ENCODE data around the gene DLG2.

Gene DLG2

GRCh38 chr11:83827940-83828554 lies 1799.1 kb downstream of the DLG2 start:
- peak; percentile 79 for FAIRE-seq
- DNase-seq (ENCODE audit: extremely low spot score, insufficient read length, low read depth): no peak

DNA sequence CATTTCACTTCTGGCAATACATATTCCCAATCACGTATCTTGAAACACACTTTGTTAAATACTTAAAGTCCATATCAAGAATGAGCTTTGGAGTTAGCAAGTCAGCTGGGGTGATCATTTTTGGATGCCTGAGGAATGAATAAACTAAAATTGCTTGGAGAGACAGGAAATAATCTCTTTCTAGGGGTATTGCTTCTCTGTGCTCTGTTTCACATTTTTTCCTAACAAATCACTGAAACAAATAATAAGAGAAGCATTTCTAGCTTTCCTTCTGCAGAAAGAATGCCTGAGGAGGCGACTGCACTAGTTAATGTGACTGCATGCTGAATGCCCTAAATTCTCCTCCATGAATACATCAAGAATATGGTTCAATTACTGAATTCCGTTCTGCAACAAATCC lies 1799.6 kb downstream of the DLG2 start:
- DNase-seq (ENCODE audit: extremely low spot score, insufficient read length, low read depth): no peak
- FAIRE-seq: no peak

- DNase-seq (ENCODE audit: extremely low spot score, insufficient read length, low read depth) (no peak), FAIRE-seq (no peak)
Observed at GRCh38 chr11:83826078-83826477, 1801.1 kb downstream of the DLG2 start.

- no peak for DNase-seq (ENCODE audit: extremely low spot score, insufficient read length, low read depth)
- no peak for FAIRE-seq
Observed at GRCh38 chr11:83823461-83824025, 1803.6 kb downstream of the DLG2 start.

- no peak for DNase-seq (ENCODE audit: extremely low spot score, insufficient read length, low read depth)
- FAIRE-seq: peak; percentile 26
Observed at GRCh38 chr11:83819931-83820549, 1807.1 kb downstream of the DLG2 start.

- FAIRE-seq: no peak
Observed at GRCh38 chr11:83818349-83818748, 1808.8 kb downstream of the DLG2 start.

GRCh38 chr11:83816572-83817187 lies 1810.5 kb downstream of the DLG2 start:
- DNase-seq (ENCODE audit: extremely low spot score, insufficient read length, low read depth): no peak

More at GRCh38 chr11:83818349-83818748, 1808.8 kb downstream of the DLG2 start:
- no peak for DNase-seq (ENCODE audit: extremely low spot score, insufficient read length, low read depth)

DNA sequence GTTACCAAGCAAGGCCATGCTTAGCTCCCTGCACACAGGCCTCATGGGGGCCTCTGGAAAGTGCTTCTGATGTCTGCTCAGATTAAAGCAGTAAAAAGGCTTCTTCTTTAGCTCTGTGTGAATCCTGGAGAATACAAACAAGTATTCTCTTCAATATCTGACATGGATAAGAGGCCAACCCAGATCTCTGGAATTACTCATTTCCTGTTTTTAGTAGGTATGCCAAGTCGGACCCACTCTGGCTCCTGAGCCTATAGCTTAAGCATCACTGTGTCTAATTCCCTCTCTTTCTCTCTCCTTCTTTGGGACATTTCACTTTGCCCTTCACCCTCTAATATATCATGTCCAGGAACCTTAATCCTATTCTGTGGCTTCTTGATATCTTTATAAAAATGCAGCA lies 1811.4 kb downstream of the DLG2 start:
- no peak for DNase-seq (ENCODE audit: extremely low spot score, insufficient read length, low read depth)
- FAIRE-seq: no peak

More at GRCh38 chr11:83816572-83817187, 1810.5 kb downstream of the DLG2 start:
- FAIRE-seq: peak; percentile 60

DNA sequence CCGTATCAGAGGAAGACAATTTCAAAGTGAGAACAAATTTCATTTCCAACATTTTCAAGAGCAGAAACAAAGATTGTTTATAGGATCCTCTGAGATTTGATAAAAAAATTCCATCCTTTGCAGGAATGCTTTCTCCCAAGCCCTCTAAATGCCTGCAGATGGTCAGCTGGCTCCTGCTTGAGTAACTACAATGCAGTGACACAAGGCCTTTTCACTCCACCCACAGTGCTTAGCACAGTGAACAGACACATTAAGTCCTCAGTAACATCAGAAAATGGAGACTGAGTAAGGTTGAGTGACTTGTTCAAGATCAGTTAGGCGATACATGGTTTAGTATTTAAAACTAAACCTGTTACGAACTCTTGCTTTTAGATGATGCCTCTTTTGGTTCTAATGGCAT lies 1813.8 kb downstream of the DLG2 start:
- FAIRE-seq (no peak), DNase-seq (ENCODE audit: extremely low spot score, insufficient read length, low read depth) (no peak)

DNA sequence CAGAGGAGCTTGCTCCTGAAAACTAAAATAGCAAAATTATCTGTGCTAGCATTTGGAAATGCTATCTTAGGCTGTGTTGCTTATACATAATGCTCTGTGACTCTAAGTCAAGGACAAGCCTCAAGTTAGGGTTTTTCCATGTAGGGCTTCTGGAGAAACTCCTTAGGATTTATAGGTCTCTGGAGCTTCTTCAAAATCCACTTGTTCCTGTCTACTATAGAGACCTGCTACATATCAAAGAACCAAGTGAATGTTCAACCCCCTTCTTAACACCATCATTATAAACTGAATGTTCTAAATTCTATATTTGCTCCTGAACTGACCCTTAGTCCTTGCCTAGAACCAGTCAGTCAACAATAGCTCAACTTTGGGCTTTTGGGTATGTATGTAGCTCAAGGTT lies 1817.9 kb downstream of the DLG2 start:
- FAIRE-seq (no peak), DNase-seq (ENCODE audit: extremely low spot score, insufficient read length, low read depth) (no peak)

GRCh38 chr11:83801799-83802198 lies 1825.3 kb downstream of the DLG2 start:
- DNase-seq (ENCODE audit: extremely low spot score, insufficient read length, low read depth) (no peak), FAIRE-seq (no peak)

- FAIRE-seq (no peak), DNase-seq (ENCODE audit: extremely low spot score, insufficient read length, low read depth) (no peak)
Observed at GRCh38 chr11:83793310-83793709, 1833.8 kb downstream of the DLG2 start.

DNA sequence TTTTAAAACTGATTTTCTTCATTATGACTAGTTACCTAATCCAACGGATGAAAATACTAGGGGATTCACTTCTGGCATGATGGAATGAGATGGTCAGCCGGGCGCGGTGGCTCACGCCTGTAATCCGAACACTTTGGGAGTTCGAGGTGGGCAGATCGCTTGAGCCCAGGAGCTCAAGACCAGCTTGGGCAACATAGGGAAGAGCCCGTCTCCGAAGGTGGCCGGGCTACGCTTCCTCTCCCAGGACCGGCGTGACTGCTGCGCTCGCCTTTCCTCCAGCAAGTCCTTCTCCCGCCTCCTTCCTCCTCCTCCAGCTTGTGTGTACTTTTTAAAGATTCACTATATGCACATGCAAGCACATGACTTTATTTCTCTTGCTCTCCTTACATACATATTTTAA lies 1835.6 kb downstream of the DLG2 start:
- DNase-seq (ENCODE audit: extremely low spot score, insufficient read length, low read depth) (no peak), FAIRE-seq (no peak)

GRCh38 chr11:83785942-83786341 lies 1841.2 kb downstream of the DLG2 start:
- no peak for DNase-seq (ENCODE audit: extremely low spot score, insufficient read length, low read depth)
- FAIRE-seq: no peak

GRCh38 chr11:83784419-83784818 lies 1842.7 kb downstream of the DLG2 start:
- DNase-seq (ENCODE audit: extremely low spot score, insufficient read length, low read depth) (no peak), FAIRE-seq (no peak)

DNA sequence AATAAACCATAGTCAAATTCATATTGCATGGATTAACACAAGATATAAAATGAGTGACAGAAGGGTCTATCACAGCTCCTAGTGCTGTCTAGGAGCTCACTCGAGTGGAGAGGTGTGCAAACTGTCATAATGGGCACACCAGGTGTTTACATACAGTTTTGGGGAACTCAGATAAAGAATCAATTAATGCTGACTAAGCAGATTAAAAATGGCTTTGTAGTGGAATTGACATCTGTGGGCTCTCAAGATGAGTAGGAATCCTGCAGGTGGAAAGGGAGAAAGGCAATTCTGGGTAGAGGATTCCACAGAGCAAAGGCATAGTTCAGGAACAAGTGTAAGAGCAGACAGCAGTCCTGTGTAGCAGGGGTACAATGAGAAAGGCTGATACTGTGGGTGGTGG lies 1844.8 kb downstream of the DLG2 start:
- no peak for FAIRE-seq
- no peak for DNase-seq (ENCODE audit: extremely low spot score, insufficient read length, low read depth)

DNA sequence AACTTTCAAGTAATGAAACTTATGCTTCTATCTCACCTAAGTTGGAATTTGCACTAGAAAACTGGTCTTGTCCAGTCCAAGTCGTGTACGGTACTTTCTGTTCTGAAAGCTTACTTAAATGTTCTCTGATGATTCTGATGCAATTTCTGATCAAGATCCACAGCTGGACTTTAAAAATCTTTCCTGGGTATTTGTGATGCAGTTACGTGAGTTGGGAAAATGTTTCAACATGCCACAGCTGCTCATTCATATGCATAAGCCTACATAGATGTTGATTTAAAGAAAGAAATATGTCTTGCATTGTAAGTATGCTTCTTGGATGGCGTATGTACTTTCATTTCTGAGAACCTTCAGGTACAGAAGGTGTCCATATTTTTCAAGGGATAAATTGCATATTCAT lies 1847.3 kb downstream of the DLG2 start:
- no peak for FAIRE-seq

DNA sequence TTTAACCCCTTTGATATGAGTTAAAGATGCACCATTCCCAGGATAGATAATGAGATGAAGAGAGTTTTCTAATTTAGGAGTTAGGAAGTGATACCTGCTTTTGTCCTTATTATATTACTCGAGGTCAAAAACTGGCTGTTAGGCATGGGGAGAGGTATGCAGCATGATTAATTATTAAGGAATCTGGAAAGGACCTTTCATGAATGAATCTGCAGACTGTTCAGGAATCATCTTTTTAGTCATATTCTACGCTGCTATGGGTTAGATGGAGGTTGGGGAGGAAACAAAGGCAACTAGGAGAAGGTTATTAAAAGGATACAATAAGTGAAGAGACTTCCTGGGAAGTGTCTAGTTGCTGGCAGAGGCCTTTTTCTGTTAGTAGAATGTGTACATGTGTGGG lies 1848.5 kb downstream of the DLG2 start:
- no peak for FAIRE-seq
- DNase-seq (ENCODE audit: extremely low spot score, insufficient read length, low read depth): no peak

More for the DNA sequence above, 1847.3 kb downstream of the DLG2 start:
- no peak for DNase-seq (ENCODE audit: extremely low spot score, insufficient read length, low read depth)

- no peak for DNase-seq (ENCODE audit: extremely low spot score, insufficient read length, low read depth)
- no peak for FAIRE-seq
Observed at GRCh38 chr11:83773950-83774880, 1852.9 kb downstream of the DLG2 start.

DNA sequence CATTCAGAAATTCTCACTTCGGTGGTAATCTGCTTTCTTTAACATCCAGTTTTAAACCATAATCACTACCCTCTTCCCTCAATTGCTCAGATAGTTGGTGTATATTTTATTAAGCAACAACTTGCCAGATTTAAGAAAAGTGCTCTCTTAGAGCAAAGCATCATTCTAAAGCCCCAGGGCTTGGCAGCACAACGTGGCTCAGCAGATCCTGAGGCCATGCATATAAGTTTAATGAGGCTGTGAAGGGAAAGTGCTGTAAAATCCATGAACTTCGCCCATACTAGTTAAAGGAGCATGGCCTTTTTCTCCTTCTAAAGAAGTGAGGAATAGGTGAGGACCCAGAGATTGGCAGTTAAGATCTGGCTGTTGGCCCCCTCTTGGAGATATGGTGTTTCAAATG lies 1858.7 kb downstream of the DLG2 start:
- FAIRE-seq: no peak
- DNase-seq (ENCODE audit: extremely low spot score, insufficient read length, low read depth): no peak

Measured in GM18507 (cell line).